K562 (cell line): ENCODE results near the gene SERBP1.

ENCODE experiments used
- BHLHE40 ChIP-seq: IDR thresholded peaks from 2 replicates; pipeline ENCODE4 v1.6.1; 2011; ENCODE audit warnings: low read length, improper control_type of control experiment
- ID3 ChIP-seq, 2 experiments: fragments of 250-450 bp in 1 of 2; fragments of 450-650 bp in 1 of 2; sonication (Bioruptor Pico) in 1 of 2; IDR thresholded peaks; 2 replicates each; pipeline versions ENCODE4 v1.6.1 to v1.8.0; 2016 to 2021; ENCODE audit warnings: mild to moderate bottlenecking in 2 of 2, moderate library complexity in 2 of 2, missing compliant biosample characterization in 1 of 2, missing genetic modification characterization in 1 of 2
- NR3C1 ChIP-seq: sonication (generic); formaldehyde crosslinking; IDR thresholded peaks from 2 replicates; pipeline ENCODE4 v1.8.1; 2022; ENCODE audit warnings: missing genetic modification reagents
- POLR2A ChIP-seq: fragments of 450-650 bp; conservative IDR thresholded peaks from 2 replicates; pipeline ENCODE4 v1.6.1; 2016
- RBFOX2 ChIP-seq: fragments of 200-400 bp; formaldehyde crosslinking; IDR thresholded peaks from 2 replicates; pipeline ENCODE4 v1.6.1; 2017; ENCODE audit warnings: low read depth, mild to moderate bottlenecking, low read length, moderate library complexity
- REST ChIP-seq, 2 experiments: fragments of 450-650 bp; formaldehyde crosslinking in 1 of 2; IDR thresholded peaks; 2 replicates each; pipeline versions ENCODE4 v1.4.0 to v1.6.1; 2014 to 2020; ENCODE audit warnings: mild to moderate bottlenecking in 2 of 2, borderline replicate concordance in 1 of 2, low read depth in 1 of 2
- RNF2 ChIP-seq: sonication (generic); IDR thresholded peaks from 2 replicates; pipeline ENCODE4 v1.6.1; 2016
- SMC3 ChIP-seq: conservative IDR thresholded peaks from 2 replicates; pipeline ENCODE4 v1.6.1; 2011; ENCODE audit warnings: low read depth, low read length, improper control_type of control experiment; ENCODE audit not compliant: insufficient read depth
- TGIF2 ChIP-seq: sonication (generic); formaldehyde crosslinking; IDR thresholded peaks from 2 replicates; pipeline ENCODE4 v1.8.1; 2022; ENCODE audit warnings: mild to moderate bottlenecking, missing genetic modification reagents, moderate library complexity
- ZNF655 ChIP-seq: fragments of 250-450 bp; sonication (Bioruptor Pico); IDR thresholded peaks from 2 replicates; pipeline ENCODE4 v1.5.0; 2021

GRCh38 chr1:67429011-67429527 is 1.1 kb downstream of the SERBP1 start:
- no peak for TF ChIP-seq RNF2
- TF ChIP-seq RBFOX2: no peak
- TF ChIP-seq NR3C1: no peak
- TF ChIP-seq ID3 (CRISPR knock-in tag; IDR thresholded peaks at IDR 0.05): no peak
- TF ChIP-seq ID3 (tag; IDR thresholded peaks at IDR 0.05): no peak
- no peak for TF ChIP-seq TGIF2 (CRISPR knock-in tag)
- 0 out of 2 replicates have a peak, but pooled peaks have one; percentile 18 for TF ChIP-seq POLR2A
- no peak for TF ChIP-seq REST (IDR thresholded peaks at IDR 0.05; ENCODE audit: borderline replicate concordance)
- TF ChIP-seq REST (CRISPR knock-in tag; IDR thresholded peaks at IDR 0.05; ENCODE audit: low read depth): no peak
- TF ChIP-seq BHLHE40: no peak
- TF ChIP-seq ZNF655: no peak
- TF ChIP-seq SMC3: no peak
